Left hindlimb (tissue), 1 donor: ENCODE measurements around the gene NPLOC4.

Experiments used
- DNase-seq: peaks from one replicate; pipeline ENCODE4 v3.0.0-alpha.2; 2018

NPLOC4 gene

DNA sequence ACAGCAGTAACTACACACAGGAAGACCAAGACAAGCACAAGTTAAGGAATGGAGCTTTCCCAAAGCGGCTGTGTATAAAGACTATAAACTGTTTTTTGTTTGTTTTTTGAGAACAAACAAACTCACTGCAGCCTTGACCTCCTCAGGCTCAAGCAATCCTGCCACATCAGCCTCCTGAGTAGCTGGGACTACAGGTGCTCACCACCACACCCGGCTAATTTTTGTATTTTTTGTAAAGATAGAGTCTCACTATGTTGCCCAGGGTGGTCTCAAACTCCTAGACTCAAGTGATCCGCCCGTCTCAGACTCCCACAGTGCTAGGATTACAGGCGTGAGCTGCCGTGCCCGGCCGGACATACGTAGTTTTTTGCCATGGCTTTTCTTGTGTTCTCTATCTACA, 23.5 kb upstream of the NPLOC4 start:
- no peak for DNase-seq

DNA sequence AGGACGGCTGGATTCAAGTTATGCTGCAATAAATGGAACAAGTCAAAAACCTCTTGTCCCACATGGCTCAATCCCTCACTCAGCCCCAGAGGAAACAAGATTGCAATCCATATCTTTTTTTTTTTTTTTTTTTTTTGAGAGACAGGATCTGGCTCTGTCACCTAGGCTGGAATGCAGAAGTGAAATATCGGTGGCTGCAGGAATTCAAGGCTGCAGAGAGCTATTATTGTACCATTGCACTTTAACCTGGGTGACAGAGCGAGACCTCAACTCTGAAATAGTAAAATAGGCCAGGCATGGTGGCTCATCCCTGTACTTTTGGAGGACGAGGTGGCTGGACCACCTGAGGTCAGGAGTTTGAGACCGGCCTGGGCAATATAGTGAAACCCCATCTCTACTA, 22.1 kb upstream of the NPLOC4 start:
- no peak for DNase-seq

DNA sequence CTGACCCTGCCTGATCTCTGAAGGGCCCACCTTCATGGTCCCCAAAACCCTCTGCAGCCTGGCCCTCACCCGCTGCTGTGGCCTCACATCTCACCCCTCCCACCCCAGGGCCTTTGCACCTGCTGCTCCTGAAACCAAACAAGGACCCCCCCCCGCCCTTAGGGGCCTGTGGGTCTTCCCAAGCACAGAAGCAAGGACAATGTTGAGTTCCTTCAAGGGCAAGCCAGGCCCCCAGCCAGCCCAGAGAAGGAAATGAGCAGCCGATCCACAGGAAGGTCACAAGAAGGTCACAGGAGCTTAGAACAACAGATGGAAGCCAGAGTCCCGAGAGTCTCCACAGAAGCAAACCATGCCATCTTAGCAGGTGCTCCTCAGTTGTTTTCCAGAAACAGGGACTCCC, 19.9 kb upstream of the NPLOC4 start:
- no peak for DNase-seq

DNA sequence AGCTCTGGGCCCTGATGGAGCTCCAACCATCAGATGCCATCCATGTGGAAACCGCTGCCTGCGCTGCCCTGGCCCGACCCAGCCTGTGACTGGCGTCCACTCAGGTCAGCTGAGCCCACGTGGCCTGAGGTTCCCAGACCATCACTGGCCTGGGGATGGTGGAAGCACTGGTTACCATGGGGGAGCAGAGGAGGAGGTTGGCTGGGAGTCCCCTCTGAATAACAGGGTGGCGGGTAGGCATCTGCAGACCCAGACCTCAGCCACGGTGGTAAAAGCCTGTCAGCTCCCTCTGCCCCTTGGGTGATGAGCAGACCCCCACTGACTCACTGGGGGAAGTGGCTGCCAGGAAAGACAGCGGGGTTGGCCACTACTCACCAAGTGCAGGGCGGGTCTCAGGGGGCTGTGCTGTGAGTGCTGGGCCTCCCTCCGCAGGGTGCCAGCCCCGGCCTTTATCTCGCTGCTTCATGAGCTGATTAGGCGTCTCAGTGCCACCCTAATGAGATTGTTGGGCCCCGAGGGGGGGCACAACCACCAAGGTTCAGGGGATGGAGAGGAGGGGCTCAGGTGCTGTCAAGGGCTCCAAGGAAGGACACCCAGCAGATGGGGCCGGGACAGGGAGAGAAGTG, 19.3 kb upstream of the NPLOC4 start, which contains the start of gene PDE6G:
PDE6G (minus strand) TSS at position 425 of the 626 bp plus-strand sequence. CDS start 3,237 bp downstream, outside the sequence.
- DNase-seq = no peak

DNA sequence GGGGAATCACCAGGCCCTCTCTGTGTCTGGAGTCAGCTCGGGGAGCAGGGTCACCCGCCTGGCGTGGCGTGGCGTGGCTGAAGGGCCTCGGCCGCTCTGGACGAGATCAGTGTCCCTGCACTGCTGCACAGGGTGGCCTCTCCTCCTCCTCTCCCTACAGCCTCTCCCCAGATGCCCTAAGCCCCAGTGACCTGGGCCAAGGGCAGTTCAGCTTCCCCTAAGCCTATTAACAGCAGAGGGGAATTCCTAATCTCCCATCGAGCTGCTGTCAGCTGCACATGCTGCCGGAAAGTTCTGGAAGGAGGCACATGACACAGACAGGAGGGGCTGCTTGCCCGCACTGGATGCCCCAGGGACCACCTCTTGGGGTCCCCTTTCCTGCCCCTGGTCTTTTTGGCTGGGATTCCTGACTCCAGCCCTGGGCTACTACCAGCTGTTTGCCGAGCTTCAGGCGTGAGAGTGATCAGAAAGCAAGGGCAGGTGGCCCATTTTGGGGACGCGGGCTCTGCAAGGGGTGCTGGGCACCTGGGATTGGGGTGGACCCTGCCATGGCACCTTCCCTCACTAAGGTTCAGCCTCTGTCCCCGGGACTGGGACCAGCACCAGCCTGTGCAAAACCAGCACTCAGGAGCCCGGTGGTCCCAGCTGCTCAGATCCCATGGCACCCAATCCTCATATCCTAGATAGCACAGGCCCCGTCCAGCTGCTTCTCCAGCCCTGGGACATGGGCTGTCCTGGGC, 18.6 kb upstream of the NPLOC4 start:
- no peak for DNase-seq

DNA sequence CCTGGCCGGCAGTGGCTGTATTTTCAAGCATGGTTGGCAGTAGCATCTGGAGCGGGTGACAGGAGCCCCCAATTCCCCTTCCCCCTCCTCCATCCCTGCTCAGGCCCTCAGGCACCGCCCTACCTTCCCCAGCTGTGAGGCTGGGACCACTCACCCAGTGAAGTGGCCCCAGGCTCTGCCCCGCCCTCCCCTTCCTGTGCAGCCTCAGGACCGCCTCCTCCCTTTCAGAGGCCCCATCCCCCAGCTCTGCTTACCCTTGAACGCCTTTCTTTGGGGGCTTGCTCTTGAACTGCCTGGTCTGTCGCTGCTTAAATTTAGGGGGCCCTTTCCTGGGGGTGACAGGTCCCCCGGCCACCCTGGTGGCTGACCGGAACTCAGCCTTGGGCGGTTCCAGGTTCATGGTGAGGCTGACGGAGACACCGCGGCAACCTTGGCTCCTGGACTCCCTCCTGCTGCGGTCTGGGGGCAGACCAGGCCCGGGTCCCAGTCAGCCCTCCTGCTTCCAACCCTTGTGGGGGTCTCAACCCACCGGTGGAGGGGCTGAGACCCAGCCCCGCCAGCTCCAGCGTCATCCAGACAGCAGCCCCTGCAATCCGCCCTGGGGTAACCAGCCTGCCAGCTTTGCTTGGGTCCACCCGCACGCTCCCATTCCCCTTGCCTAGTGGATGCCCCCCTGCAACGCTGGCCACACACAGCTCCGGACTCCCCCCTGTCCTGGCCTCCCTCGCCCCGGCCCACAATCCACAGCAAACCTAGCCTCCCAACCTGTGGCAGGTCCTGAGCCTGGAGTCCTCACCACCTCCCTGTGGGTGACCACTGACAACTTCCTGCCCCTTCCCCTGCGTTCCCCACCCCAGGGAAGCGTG, 16.2 kb upstream of the NPLOC4 start:
- DNase-seq = no peak

DNA sequence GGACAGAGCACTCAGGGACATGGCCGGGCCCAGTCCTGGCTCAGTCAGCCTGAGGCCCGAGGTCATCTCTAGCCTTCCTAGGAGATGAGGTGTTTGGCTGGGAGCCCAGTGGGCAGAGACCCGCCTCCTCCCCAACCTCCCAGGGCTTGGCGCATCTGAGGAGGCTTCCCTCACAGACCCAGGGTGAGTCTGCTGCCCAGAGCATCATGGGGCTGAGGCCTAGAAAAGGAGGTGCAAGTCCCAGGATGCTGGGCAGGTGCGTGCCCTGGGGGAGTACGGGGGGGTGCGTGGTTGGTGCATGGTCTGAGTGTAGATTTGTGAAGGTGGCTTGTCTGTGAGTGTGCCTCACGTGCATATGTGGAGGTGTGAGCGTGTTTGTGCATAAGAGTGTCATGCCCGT, 14.8 kb upstream of the NPLOC4 start:
- DNase-seq = no peak

DNA sequence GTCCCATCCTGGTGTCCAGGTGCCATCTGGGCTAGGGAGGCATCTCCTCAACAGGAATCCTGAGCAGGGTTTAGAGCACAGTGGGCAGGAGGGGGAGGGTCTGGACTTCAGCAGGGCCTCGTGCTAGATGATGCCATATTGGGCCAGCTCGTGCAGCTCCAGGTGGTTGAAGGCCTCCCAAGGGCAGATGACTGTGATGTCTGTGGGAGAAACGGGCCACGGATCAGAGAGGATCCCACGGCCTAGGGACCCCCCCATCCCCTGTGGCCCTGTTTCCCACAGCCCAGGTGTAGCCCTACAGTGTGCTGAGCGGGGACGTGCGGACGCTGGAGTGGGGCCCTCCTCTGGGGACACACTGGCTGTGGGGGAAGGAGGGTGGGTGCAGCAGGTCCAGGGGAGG, 14.0 kb upstream of the NPLOC4 start:
- DNase-seq = no peak

DNA sequence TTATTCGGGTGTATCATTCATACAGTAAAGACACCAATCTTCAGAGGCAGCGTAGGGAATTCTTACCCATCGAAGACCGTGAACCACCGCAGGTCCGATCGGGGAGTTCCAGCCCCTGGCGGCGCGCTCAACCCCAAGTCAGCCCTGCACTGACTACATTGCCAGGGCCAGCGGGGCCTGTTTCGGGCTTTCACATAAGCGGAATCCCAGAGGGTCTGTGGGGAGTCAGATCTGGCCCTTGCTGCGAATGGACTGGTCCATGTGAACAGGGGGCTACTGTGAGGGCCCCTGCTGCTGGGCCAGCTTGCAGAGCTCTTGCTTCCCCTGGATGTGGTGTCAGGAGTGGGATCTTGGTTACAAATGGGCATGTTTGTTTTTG, 11.8 kb upstream of the NPLOC4 start:
- no peak for DNase-seq

DNA sequence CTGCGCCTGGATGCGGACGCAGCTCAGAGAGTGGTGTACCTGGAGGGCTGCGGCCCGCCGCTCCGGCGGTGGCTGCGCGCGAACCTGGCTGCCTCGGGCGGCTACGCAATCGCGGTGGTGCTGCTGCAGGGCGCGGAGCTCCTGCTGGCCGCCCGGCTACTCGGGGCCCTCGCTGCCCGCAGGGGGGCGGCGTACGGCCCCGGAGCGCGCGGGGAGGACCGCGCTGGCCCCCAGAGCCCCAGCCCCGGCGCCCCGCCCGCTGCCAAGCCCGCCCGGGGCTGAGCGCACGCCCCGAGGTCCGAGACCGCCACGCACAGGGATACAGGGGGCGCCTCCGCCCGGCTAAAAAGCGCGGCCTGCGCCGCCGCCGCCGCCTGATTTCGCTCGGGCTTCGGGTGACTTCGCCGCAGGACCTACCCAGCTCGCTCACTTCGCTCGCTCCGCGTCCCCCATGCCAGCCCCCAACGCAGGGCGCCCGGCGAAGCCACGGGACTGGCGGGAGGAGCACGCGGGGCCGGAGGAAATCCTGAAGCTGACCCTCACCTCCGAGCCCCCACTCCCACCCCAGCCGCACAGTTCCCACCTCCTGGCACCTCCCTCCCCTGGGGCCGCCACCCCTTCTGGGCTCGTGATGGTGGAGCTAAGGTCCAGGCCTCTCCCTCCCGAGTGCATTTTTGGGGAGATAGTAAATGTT, 11.2 kb upstream of the NPLOC4 start:
- no peak for DNase-seq

DNA sequence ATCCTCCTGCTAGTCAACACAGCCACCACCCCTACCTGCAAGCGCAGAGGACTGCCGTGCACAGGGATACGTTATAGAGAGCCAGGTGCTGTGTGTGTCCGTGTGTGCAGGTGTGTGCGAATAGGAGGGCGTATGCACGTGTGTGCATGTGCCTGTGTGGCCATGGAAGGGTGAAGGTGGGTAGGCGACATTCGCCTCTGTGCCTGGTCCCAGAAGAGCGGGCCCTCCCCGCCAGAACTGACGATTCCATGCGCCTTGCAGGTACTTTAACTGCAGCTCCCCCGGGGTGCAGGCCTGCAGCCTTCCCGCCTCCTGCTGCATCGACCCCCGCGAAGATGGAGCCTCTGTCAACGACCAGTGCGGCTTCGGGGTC, 10.7 kb upstream of the NPLOC4 start:
- no peak for DNase-seq

DNA sequence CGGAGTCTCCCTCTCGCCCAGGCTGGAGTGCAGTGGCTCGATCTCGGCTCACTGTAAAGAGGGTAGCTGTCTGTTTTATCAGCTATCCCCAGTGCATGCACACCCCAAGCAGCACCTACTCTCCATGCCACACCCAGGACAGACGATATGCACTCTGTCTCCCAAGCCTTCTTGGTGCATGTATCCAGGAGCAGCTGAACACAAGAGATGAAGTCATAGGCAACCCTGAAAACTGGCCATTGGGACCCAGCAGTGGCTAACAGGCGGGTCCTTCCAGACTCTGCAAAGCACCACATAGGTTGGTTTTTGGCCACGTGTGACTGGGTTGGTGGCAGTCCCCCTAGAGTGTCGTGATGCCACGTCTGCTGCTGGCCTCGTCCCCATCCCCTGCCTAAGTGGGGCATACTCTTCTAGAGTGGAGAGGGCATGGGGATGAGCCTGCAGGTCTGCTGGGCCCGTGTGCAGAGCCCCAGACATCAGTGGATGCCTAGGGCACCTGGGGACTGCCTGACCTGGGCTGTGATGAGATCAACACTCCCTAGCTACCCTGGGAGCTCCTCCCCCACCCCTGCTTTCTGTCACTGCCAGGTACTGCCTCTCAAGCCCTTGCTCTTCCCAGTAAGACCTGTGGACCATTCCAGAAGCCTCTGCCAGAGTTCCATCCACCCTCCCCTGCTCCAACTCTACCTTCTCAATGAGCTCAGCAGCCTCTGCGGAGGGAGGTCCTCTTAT, 10.1 kb upstream of the NPLOC4 start:
- no peak for DNase-seq

DNA sequence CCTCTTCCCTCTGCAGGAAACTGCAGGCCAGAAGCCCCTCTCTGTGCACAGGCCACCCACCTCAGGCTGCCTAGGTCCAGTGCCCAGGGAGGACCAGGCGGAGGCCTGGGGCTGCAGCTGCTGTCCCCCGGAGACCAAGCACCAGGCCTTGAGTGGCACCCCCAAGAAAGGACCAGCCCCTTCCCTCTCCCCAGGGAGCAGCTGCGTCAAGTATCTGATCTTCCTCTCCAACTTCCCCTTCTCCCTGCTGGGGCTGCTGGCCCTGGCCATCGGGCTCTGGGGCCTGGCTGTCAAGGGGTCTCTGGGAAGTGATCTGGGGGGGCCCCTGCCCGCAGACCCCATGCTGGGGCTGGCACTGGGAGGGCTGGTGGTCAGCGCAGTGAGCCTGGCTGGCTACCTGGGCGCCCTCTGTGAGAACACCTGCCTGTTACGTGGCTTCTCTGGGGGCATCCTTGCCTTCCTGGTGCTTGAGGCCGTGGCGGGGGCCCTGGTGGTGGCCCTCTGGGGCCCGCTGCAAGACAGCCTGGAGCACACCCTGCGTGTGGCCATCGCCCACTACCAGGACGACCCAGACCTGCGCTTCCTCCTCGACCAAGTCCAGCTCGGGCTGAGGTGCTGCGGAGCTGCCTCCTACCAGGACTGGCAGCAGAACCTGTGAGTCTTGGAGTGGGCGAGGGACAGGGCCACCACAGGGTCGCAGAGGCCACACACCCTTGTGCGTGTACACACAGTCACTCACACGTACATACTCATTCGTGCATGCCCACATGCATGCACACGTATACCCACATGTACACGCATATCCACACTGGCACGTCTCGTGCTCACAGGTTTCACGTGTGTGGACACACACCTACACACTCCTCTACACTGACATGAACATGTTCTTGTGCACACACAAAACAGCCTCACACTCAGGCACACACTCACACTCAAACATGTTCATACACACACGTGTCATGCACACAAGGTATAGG, 8.4 kb upstream of the NPLOC4 start:
- DNase-seq = no peak

DNA sequence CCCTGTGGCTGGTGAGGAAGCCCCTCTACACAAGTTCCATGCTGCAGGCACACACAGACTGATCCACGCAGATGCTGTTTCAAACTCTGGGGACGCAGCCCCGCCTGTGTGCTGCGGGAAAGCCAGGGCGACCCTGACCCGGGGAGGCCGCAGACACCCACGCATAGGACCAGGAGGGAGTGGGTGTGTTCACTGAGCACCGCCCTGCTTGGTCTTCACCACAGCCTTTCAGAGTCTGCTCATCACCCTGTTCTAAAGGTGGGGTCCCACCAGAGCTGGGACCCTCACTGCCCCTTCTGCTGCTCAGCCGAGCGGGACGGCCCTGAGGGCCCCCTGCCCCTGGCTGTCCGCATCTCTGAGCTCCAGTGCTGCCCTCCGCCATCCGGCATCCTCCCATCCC, 7.6 kb upstream of the NPLOC4 start:
- DNase-seq = no peak

DNA sequence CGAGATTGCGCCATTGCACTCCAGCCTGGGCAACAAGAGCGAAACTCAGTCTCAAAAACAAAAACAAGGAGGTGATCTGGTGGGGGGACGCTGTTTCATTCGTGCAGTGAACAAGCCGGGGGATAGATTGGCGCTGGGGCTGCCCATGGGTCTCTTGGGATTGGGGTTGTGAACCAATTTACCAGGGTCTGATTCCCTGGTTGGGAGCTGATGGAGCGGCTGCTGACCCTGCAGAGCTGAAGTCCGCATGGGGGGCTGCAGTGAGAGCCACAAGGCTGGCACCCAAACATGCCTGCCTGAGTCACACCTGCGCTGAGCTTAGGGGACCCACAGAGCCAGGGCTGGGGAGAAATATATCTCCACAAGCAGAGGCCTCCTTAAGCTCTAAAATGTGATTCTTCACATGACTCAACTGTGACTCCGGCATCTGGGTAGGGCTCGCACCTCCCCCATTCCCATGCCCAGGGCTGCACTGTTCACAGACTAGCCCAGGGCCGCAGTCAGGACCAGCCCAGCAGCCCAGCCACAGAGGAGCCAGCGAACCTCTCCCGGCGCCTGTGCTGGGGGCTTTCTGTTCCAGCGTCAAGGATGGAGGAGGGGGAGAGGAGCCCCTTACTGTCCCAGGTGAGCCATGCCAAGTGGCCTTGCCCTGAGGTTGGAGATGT, 5.0 kb upstream of the NPLOC4 start:
- no peak for DNase-seq

DNA sequence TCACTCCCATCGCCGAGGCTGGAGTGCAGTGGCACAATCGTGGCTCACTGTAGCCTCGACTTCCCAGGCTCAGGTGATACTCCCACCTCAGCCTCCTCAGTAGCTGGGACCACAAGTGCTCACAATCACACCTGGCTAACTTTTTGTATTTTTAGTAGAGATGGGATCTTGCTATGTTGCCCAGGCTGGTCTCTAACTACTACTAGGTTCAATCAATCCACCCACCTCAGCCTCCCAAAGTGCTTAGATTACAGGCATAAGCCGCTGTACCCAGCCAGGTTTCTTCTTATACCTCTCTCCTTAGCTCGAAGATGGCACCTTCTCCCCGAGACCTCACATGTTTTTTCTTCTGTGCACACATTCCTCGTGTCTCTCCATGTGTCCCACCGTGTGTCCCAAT, 3.1 kb upstream of the NPLOC4 start:
- no peak for DNase-seq

DNA sequence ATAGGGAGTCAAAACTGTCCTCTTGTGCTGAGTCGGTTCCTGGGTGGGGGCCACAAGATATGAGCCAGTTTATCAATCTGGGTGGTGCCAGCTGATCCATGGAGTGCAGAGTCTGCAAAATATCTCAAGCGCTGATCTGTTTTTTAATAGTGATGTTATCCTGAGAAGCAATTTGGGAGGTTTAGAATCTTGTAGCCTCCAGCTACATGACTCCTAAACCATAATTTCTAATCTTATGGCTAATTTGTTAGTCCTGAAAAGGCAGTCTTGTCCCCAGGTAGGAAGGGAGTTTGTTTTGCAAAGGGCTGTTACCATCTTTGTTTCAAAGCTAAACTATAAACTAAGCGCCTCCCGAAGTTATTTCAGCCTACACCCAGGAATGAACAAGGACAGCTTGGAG, 1.8 kb upstream of the NPLOC4 start:
- no peak for DNase-seq

DNA sequence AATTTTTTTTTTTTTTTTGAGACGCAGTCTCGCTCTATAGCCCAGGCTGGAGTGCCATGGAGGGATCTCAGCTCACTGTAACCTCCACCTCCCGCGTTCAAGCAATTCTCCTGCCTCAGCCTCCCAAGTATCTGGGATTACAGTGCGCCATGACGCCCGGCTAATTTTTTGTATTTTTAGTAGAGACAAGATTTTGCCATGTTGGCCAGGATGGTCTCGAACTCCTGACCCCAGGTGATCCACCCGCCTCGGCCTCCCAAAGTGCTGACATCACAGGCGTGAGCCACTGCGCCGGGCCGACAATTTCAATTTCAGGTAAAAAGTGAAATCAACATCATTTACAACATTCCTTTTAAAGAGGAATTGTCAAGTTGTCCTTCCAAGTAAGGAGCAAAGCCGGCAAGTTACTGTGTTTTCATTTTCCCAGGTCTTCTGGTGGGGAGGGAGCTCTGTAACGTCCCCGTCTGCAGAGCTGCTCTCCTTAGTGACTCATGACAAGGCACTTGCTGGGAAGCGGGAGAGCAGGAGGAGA, 873 bp downstream of the NPLOC4 start:
- DNase-seq = no peak

DNA sequence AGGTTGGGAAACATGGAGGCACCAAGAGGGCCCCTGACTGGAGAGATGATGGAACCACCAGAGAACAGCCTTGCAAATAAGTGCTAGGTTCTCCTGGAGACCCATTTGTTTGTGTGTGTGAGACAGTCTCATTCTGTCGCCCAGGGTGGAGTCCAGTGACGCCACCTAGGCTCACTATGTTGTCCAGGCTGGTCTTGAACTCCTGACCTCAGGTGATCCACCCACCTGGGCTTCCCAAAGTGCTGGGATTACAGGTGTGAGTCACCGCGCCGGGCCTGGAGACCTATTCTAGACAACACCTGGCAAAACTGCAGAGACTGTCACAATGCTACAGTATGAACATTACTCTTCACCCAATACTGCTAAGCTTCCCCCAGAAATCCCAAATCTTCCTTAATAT, 1.5 kb downstream of the NPLOC4 start:
- no peak for DNase-seq

DNA sequence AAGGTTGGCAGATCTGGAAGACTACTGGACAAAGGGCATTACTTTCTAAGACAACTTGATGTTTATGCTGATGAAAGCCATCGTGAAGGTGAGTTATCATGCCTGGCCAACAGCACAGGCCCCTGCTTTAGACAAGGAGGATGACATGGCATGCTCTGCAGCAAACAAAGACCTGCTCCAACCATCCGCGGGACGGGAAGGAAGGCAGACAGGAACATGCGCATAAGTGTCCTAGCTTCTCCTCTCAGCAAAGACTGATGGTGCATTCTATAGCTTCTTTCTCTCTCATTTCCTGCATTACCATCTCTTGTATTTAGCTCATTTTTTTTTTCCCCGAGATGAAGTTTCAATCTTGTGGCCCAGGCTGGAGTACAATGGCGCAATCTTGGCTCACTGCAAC, 5.4 kb downstream of the NPLOC4 start:
- DNase-seq = no peak

DNA sequence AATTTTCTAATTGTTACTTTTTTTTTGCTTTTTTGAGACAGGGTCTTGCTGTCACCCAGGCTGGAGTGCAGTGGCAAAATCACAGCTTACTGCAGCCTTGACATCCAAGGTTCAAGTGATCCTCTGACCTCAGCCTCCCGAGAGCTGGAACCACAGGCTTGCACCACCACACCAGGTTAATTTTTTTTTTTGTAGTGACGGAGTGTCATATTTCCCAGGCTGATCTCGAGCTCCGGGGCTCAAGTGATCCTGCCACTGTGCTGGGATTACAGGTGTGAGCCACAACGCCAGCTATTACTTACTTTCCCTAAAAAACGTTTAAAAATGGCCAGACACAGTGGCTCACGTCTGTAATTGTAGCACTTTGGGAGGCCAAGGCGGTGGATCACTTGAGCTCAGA, 6.6 kb downstream of the NPLOC4 start:
- no peak for DNase-seq
